Measurements from ENCODE around the gene MYO5B.

GRCh38 chr18:49841236-49842217 lies 353.4 kb downstream of the MYO5B start:
- TF ChIP-seq ELF2 (CRISPR knock-in tag; IDR thresholded peaks at IDR 0.05) (no peak), MXI1 (IDR thresholded peaks at IDR 0.05; ENCODE audit: low read depth, low read length) (no peak), ID3 (CRISPR knock-in tag; IDR thresholded peaks at IDR 0.05) (no peak), ID3 (tag; IDR thresholded peaks at IDR 0.05) (no peak), RCOR1 (IDR thresholded peaks at IDR 0.05; ENCODE audit: borderline replicate concordance in 1 of 2, low read depth in 2 of 2, low read length in 2 of 2) (no peak), ZC3H4 (CRISPR knock-in tag; IDR thresholded peaks at IDR 0.05; ENCODE audit: borderline replicate concordance) (no peak), GATA2 (CRISPR knock-in tag; IDR thresholded peaks at IDR 0.05) (no peak), ZBTB7A (IDR thresholded peaks at IDR 0.05; ENCODE audit: borderline replicate concordance, control insufficient read depth, low read depth, low read length) (no peak), NCOR1 (IDR thresholded peaks at IDR 0.05) (no peak), ARID1B (IDR thresholded peaks at IDR 0.05) (no peak), MXD1 (CRISPR knock-in tag; IDR thresholded peaks at IDR 0.05; ENCODE audit: borderline replicate concordance, poor library complexity, severe bottlenecking) (no peak), KAT7 (CRISPR knock-in tag; IDR thresholded peaks at IDR 0.05; ENCODE audit: borderline replicate concordance) (no peak), FIP1L1 (IDR thresholded peaks at IDR 0.05; ENCODE audit: low read depth, low read length, poor library complexity, severe bottlenecking) (no peak), ARNT (IDR thresholded peaks at IDR 0.05) (no peak), MYC (IDR thresholded peaks at IDR 0.05; ENCODE audit: low read depth, low read length) (no peak), MYC (CRISPR knock-in tag; IDR thresholded peaks at IDR 0.05; ENCODE audit: borderline replicate concordance, low read depth) (no peak)
